Measurements from ENCODE around the gene JAM3.

DNA sequence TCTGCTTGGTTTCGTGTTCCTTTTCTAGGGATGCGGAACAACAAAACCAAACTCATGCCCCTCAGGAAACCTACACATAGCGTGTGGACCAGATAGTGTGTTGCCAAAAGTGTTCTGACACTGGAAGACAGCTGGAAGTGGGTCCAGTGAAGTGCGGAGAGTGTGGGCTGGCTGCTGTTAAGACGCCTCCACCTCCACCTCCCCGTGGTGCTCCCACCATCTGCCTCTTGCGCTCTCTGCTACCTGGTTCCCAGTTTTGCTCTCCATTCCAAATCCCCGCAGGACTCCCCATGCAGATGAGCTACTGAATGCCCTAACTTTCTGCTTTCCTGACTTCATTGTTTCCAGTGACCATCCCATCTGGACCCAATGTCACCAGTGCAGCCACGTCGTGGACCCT lies 103.1 kb downstream of the JAM3 start:
- TF ChIP-seq, protein P1, sequence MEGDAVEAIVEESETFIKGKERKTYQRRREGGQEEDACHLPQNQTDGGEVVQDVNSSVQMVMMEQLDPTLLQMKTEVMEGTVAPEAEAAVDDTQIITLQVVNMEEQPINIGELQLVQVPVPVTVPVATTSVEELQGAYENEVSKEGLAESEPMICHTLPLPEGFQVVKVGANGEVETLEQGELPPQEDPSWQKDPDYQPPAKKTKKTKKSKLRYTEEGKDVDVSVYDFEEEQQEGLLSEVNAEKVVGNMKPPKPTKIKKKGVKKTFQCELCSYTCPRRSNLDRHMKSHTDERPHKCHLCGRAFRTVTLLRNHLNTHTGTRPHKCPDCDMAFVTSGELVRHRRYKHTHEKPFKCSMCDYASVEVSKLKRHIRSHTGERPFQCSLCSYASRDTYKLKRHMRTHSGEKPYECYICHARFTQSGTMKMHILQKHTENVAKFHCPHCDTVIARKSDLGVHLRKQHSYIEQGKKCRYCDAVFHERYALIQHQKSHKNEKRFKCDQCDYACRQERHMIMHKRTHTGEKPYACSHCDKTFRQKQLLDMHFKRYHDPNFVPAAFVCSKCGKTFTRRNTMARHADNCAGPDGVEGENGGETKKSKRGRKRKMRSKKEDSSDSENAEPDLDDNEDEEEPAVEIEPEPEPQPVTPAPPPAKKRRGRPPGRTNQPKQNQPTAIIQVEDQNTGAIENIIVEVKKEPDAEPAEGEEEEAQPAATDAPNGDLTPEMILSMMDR (IDR thresholded peaks at IDR 0.05; ENCODE audit: control extremely low read depth in 1 of 3, insufficient read depth in 1 of 3, low read depth in 1 of 3, low read length in 3 of 3): no peak
- no peak for TF ChIP-seq CEBPB (IDR thresholded peaks at IDR 0.05; ENCODE audit: low read depth, low read length)
- TF ChIP-seq TEAD4 (IDR thresholded peaks at IDR 0.05; ENCODE audit: low read depth, low read length): no peak
- no peak for TF ChIP-seq POLR2A (IDR thresholded peaks at IDR 0.05; ENCODE audit: control extremely low read depth in 1 of 2, low read depth in 2 of 2, low read length in 2 of 2)
- no peak for TF ChIP-seq TCF12 (IDR thresholded peaks at IDR 0.05; ENCODE audit: low read depth, low read length)
- TF ChIP-seq POLR2AphosphoS5 (IDR thresholded peaks at IDR 0.05; ENCODE audit: low read depth, low read length): no peak
- TF ChIP-seq, protein P2, sequence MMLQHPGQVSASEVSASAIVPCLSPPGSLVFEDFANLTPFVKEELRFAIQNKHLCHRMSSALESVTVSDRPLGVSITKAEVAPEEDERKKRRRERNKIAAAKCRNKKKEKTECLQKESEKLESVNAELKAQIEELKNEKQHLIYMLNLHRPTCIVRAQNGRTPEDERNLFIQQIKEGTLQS (IDR thresholded peaks at IDR 0.05; ENCODE audit: insufficient read depth, low read depth, low read length): no peak
- TF ChIP-seq, protein P3, sequence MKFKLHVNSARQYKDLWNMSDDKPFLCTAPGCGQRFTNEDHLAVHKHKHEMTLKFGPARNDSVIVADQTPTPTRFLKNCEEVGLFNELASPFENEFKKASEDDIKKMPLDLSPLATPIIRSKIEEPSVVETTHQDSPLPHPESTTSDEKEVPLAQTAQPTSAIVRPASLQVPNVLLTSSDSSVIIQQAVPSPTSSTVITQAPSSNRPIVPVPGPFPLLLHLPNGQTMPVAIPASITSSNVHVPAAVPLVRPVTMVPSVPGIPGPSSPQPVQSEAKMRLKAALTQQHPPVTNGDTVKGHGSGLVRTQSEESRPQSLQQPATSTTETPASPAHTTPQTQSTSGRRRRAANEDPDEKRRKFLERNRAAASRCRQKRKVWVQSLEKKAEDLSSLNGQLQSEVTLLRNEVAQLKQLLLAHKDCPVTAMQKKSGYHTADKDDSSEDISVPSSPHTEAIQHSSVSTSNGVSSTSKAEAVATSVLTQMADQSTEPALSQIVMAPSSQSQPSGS (IDR thresholded peaks at IDR 0.05; ENCODE audit: low read length): no peak
- no peak for TF ChIP-seq CHD1 (IDR thresholded peaks at IDR 0.05; ENCODE audit: low read depth, low read length)
- no peak for TF ChIP-seq SIN3A (conservative IDR thresholded peaks at IDR 0.05 in 1 of 2, IDR thresholded peaks at IDR 0.05 in 1 of 2; ENCODE audit: low read depth in 1 of 2, low read length in 2 of 2)
- no peak for TF ChIP-seq RNF2 (IDR thresholded peaks at IDR 0.05; ENCODE audit: borderline replicate concordance, low read depth, low read length, missing control alignments, poor library complexity, severe bottlenecking)

Measured in H1 (cell line).